B cell (primary cell): ENCODE measurements around the gene UBN1. TPM values are rescaled to one million over a fixed set of nuclear protein-coding genes. Genes with fewer than 3 reads are reported as not detected.

ENCODE experiments used
- ATAC-seq: fragments of 200-7000 bp; cut with Tn5 transposase; one replicate; pipeline ENCODE4 v1.10.0; 2021; ENCODE audit warnings: low read depth, mild to moderate bottlenecking, moderate number of reproducible peaks, moderate library complexity
- CTCF ChIA-PET: fragments of 350-600 bp; sonication (Branson Sonifier 250); formaldehyde crosslinking; loops from one replicate; lab custom pipeline; 2021; ENCODE audit warnings: antibody characterized with exemption, inconsistent platforms; lab: Charles Lee
- POLR2A ChIA-PET: fragments of 350-600 bp; sonication (Branson Sonifier 250); formaldehyde crosslinking; loops from one replicate; lab custom pipeline; 2021; ENCODE audit warnings: antibody characterized with exemption; lab: Charles Lee
- DNase-seq: peaks from one replicate; pipeline ENCODE4 v3.0.0; 2013
- H2AFZ ChIP-seq: 2 replicates; pipeline ENCODE4 v1.6.1; 2012; ENCODE audit warnings: mild to moderate bottlenecking, low read depth, low read length; ENCODE audit not compliant: insufficient read depth, poor library complexity, severe bottlenecking
- H3K27ac ChIP-seq, 2 donors: 1 replicate in 1 of 2; 2 replicates in 1 of 2; pipeline ENCODE4 v1.5.1; 2012 to 2013; ENCODE audit warnings: low read length in 2 of 2, mild to moderate bottlenecking in 2 of 2, moderate library complexity in 1 of 2
- H3K27me3 ChIP-seq, 4 experiments: fragments of 200-600 bp in 1 of 4; sonication (generic) in 1 of 4; replicated peaks in 1 of 4; 1 replicate in 2 of 4; 2 replicates in 2 of 4; pipeline versions ENCODE4 v1.6.1 to v1.7.0; 2013 to 2016; ENCODE audit warnings: low read length in 3 of 4, mild to moderate bottlenecking in 2 of 4, mixed read lengths in 1 of 4, moderate library complexity in 1 of 4; ENCODE audit not compliant: insufficient read depth in 4 of 4, control insufficient read depth in 3 of 4; ENCODE audit errors: control extremely low read depth in 1 of 4
- H3K36me3 ChIP-seq, 2 experiments: replicated peaks in 1 of 2; 1 replicate in 1 of 2; 2 replicates in 1 of 2; pipeline versions ENCODE4 v1.6.1 to v1.7.1; 2013; ENCODE audit warnings: low read length in 1 of 2; ENCODE audit not compliant: insufficient read depth in 2 of 2, control insufficient read depth in 1 of 2; ENCODE audit errors: control extremely low read depth in 1 of 2, extremely low read depth in 1 of 2
- H3K4me1 ChIP-seq, 2 donors: fragments of 200-600 bp in 1 of 2; sonication (generic) in 1 of 2; 1 replicate in 1 of 2; 2 replicates in 1 of 2; pipeline versions ENCODE4 v1.5.1 to v1.6.1; 2013 to 2017; ENCODE audit warnings: low read length in 2 of 2; ENCODE audit not compliant: control insufficient read depth in 2 of 2, insufficient read depth in 2 of 2
- H3K4me2 ChIP-seq: replicated peaks from 2 replicates; pipeline ENCODE3; 2012; ENCODE audit warnings: mild to moderate bottlenecking, low read depth, low read length; ENCODE audit not compliant: poor library complexity, severe bottlenecking
- H3K4me3 ChIP-seq, 5 experiments: fragments of 200-600 bp in 1 of 5; sonication (generic) in 1 of 5; 1 replicate in 3 of 5; 2 replicates in 2 of 5; pipeline versions ENCODE4 v1.5.1 to v1.7.0; 2011 to 2016; ENCODE audit warnings: low read length in 4 of 5, mild to moderate bottlenecking in 4 of 5, low read depth in 2 of 5, control low read depth in 1 of 5, moderate library complexity in 1 of 5; ENCODE audit not compliant: insufficient read depth in 1 of 5; ENCODE audit errors: control extremely low read depth in 1 of 5, extremely low read depth in 1 of 5
- H3K79me2 ChIP-seq: fragments of 200-600 bp; sonication (generic); one replicate; pipeline ENCODE4 v1.6.0; 2016; ENCODE audit warnings: low read length; ENCODE audit not compliant: control insufficient read depth, insufficient read depth
- H3K9ac ChIP-seq: fragments of 200-600 bp; sonication (generic); 2 replicates; pipeline ENCODE4 v1.6.1; 2017; ENCODE audit warnings: mild to moderate bottlenecking, low read length, moderate library complexity
- H3K9me3 ChIP-seq, 3 donors: one replicate each; pipeline versions ENCODE4 v1.6.1 to v1.7.1; 2013; ENCODE audit warnings: low read length in 2 of 3; ENCODE audit not compliant: control insufficient read depth in 2 of 3, insufficient read depth in 1 of 3; ENCODE audit errors: control extremely low read depth in 1 of 3
- H4K20me1 ChIP-seq: 2 replicates; pipeline ENCODE4 v1.6.0; 2012; ENCODE audit warnings: mild to moderate bottlenecking, low read length; ENCODE audit not compliant: insufficient read depth, control insufficient read depth, poor library complexity, severe bottlenecking
- H3K27ac Mint-ChIP-seq: one replicate; pipeline ENCODE4 v1.8.0; 2021; ENCODE audit warnings: mixed read lengths
- H3K27me3 Mint-ChIP-seq: one replicate; pipeline ENCODE4 v1.8.0; 2021; ENCODE audit warnings: mixed read lengths
- H3K4me1 Mint-ChIP-seq: one replicate; pipeline ENCODE4 v1.8.0; 2021; ENCODE audit warnings: mixed read lengths
- H3K4me3 Mint-ChIP-seq: one replicate; pipeline ENCODE4 v1.8.0; 2021; ENCODE audit warnings: mixed read lengths
- H3K9me3 Mint-ChIP-seq: one replicate; pipeline ENCODE4 v1.8.0; 2022; ENCODE audit warnings: mixed read lengths; ENCODE audit not compliant: insufficient read depth
- CTCF ChIP-seq: fragments of 200-600 bp; IDR thresholded peaks from one replicate; pipeline ENCODE4 v1.8.0; 2022; ENCODE audit warnings: antibody characterized with exemption, mild to moderate bottlenecking
- EZH2 ChIP-seq: IDR thresholded peaks from 2 replicates; pipeline ENCODE4 v1.6.1; 2012; ENCODE audit warnings: borderline replicate concordance, low read depth, mild to moderate bottlenecking, moderate library complexity, low read length; ENCODE audit not compliant: insufficient read depth, poor library complexity, severe bottlenecking
- WGBS: methylation state at CpG from one replicate; pipeline ENCODE4 v1.1.5; 2013; ENCODE audit warnings: missing lambda C conversion rate; ENCODE audit not compliant: insufficient coverage; 5-methylcytosine and 5-hydroxymethylcytosine counted together
- intact Hi-C: fragments of 100-400 bp; cut with micrococcal nuclease; formaldehyde crosslinking; loops from one replicate; pipeline ENCODE4 v1.10.0; 2022
- polyA plus RNA-seq: library from polyadenylated mRNA; depleted of rRNA; stranded (reverse); fragments of >200 nt; gene quantifications from 2 replicates; pipeline ENCODE4 v1.2.3, GENCODE V29; 2012
- total RNA-seq, 2 donors: library from RNA; stranded (reverse); fragments of 120-200 nt in 1 of 2; gene quantifications; 1 replicate in 1 of 2; 2 replicates in 1 of 2; pipeline versions ENCODE4 v1.2.3 to v1.2.4, GENCODE V29; 2013 to 2022

The UBN1 gene
- total and polyA plus RNA-seq, 2 donors (not counting 1 experiment from before 2014, with no cell fraction given) = 16.6 to 38.1 TPM

GRCh38 chr16:4897328-4897727 is 50.0 kb downstream of the UBN1 start:
- WGBS = 93% methylated on average over 7 of the region's 7 CpGs
- no peak overlapping the region for H3K4me2 ChIP-seq
- no peaks in the 10 kb centered on the region for H3K4me1 ChIP-seq
- H4K20me1 ChIP-seq = no peaks in the 10 kb centered on the region
- peaks cover 16% of the 10 kb centered on the region for H3K27me3 Mint-ChIP-seq
- H3K79me2 ChIP-seq = no peaks in the 10 kb centered on the region
- no peaks in the 10 kb centered on the region for H3K4me1 Mint-ChIP-seq
- CTCF ChIA-PET = no interaction called here
- no peaks in the 10 kb centered on the region for H3K36me3 ChIP-seq
- H3K9ac ChIP-seq = no peak overlapping the region
- no peak overlapping the region for H2AFZ ChIP-seq
- H3K4me3 ChIP-seq = no peak overlapping the region
- H3K4me3 Mint-ChIP-seq = no peak overlapping the region
- H3K27ac ChIP-seq = no peak overlapping the region
- POLR2A ChIA-PET = no interaction called here
- no peaks in the 10 kb centered on the region for H3K27me3 ChIP-seq
- TF ChIP-seq EZH2 = no peak
- peaks cover 0 to 13% (median 4%) of the 10 kb centered on the region in 3 donors for H3K9me3 ChIP-seq
- ATAC-seq (no peak), DNase-seq (no peak)
- intact Hi-C loops = no loop called here
- H3K9me3 Mint-ChIP-seq = peaks cover 3% of the 10 kb centered on the region
- no peak overlapping the region for H3K27ac Mint-ChIP-seq

- no peaks in the 10 kb centered on the region for H3K4me1 Mint-ChIP-seq
- no peak overlapping the region for H3K9ac ChIP-seq
- H3K4me3 ChIP-seq = no peak overlapping the region
- no peak for DNase-seq
- H3K27me3 ChIP-seq = peaks cover 0 to 3% (median 0%) of the 10 kb centered on the region in 4 experiments
- H3K4me2 ChIP-seq = no peak overlapping the region
- peaks cover 0 to 13% (median 4%) of the 10 kb centered on the region in 3 donors for H3K9me3 ChIP-seq
- H3K36me3 ChIP-seq = no peaks in the 10 kb centered on the region
- ATAC-seq = no peak
- no peaks in the 10 kb centered on the region for H3K79me2 ChIP-seq
- H2AFZ ChIP-seq = no peak overlapping the region
- H3K27ac Mint-ChIP-seq = no peak overlapping the region
- H3K4me1 ChIP-seq = no peaks in the 10 kb centered on the region
- H3K9me3 Mint-ChIP-seq = peaks cover 3% of the 10 kb centered on the region
- intact Hi-C loops = no loop called here
- no peak overlapping the region for H3K4me3 Mint-ChIP-seq
- H3K27me3 Mint-ChIP-seq = peaks cover 22% of the 10 kb centered on the region
- WGBS = 93% methylated on average over 28 of the region's 28 CpGs
- no peaks in the 10 kb centered on the region for H4K20me1 ChIP-seq
- ChIA-PET CTCF (no interaction called here), POLR2A (no interaction called here)
- TF ChIP-seq CTCF = no peak
- TF ChIP-seq EZH2 = no peak
- H3K27ac ChIP-seq = no peak overlapping the region
Measured at GRCh38 chr16:4898811-4899473, 51.7 kb downstream of the UBN1 start.
